Coronary artery (tissue), 2 donors: ENCODE data around the gene RAP1GAP.

ENCODE experiments used
- DNase-seq: peaks from one replicate; pipeline ENCODE4 v3.0.0-alpha.2; 2017; ENCODE audit warnings: low spot score
- H3K27ac ChIP-seq, 2 donors: fragments of 200-600 bp; sonication (generic); one replicate each; pipeline ENCODE4 v1.5.1; 2016 to 2019
- H3K4me3 ChIP-seq: fragments of 200-600 bp; sonication (generic); 2 replicates; pipeline ENCODE4 v1.5.1; 2016; ENCODE audit warnings: mild to moderate bottlenecking, moderate library complexity
- TF ChIP-seq, protein P1 (sequence below): fragments of 200-600 bp; sonication (generic); IDR thresholded peaks from one replicate; pipeline ENCODE4 v1.5.1; 2019; ENCODE audit warnings: antibody characterized with exemption

RAP1GAP gene

DNA sequence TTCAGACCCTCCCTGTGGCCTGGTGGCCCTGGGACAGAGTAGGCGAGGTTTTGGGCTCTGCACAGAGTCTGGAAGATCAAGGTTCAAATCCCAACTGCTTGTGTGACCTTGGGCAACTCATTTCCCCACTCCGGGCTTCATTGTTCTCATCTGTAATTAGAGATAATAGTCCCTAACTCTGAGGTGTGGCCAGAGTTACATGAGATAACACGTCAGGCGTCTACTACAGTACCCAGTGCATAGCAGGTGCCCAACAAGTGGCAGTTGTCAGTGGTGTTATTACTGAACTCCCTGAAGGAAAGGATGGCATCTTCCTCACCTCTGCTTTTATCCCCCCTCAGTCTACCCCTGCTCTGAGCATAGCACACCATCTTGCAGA lies 20.8 kb downstream of the RAP1GAP start:
- TF ChIP-seq, protein P1, sequence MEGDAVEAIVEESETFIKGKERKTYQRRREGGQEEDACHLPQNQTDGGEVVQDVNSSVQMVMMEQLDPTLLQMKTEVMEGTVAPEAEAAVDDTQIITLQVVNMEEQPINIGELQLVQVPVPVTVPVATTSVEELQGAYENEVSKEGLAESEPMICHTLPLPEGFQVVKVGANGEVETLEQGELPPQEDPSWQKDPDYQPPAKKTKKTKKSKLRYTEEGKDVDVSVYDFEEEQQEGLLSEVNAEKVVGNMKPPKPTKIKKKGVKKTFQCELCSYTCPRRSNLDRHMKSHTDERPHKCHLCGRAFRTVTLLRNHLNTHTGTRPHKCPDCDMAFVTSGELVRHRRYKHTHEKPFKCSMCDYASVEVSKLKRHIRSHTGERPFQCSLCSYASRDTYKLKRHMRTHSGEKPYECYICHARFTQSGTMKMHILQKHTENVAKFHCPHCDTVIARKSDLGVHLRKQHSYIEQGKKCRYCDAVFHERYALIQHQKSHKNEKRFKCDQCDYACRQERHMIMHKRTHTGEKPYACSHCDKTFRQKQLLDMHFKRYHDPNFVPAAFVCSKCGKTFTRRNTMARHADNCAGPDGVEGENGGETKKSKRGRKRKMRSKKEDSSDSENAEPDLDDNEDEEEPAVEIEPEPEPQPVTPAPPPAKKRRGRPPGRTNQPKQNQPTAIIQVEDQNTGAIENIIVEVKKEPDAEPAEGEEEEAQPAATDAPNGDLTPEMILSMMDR = no peak
- H3K27ac ChIP-seq = no peak overlapping the region
- DNase-seq = no peak
- H3K4me3 ChIP-seq = no peak overlapping the region

DNA sequence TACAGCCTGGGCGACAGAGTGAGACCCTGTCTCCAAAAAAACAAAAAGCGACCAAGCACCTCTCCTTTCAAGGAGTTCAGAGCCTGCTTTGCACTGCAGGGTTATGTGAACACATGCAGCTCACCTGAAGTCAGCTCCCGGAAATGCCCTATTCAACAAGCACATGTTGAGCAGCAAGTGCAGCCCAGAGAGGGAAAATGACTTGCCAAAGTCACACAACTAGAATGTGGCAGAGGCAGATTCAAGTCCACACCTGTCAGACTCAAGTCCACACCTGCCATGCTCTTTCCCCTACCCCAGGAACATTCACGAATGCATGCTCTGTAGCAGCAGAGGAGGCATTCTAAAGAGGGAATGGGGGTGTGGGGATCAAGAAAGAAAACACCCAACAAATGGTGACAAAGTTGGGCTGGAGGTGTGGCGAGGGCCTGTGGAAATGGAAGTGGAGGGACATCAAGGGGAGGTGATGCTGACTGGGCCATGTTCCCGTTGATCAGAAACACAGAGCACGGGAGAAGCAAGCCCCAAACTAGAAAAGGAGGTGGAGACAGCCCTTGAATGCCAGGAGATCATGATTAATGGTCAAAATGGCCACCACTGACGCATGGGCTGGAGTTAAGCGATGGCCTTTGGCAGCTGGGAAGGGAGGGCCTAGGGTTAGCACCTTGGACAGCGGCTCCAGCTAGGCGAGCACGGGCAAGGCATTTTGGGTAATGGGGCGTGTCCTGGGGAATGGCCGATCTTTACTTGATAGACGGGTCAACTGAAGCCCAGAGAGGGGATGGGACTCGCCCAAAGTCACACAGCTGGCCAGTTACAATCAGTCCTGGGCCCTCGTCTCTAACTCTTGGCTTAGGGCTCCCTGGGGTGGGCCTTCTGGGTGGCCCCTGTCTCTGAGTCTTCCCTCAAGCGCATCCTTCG lies 21.5 kb downstream of the RAP1GAP start:
- DNase-seq = no peak
- TF ChIP-seq, protein P1 = no peak
- Histone ChIP-seq H3K4me3 (no peak overlapping the region), H3K27ac (no peak overlapping the region)

DNA sequence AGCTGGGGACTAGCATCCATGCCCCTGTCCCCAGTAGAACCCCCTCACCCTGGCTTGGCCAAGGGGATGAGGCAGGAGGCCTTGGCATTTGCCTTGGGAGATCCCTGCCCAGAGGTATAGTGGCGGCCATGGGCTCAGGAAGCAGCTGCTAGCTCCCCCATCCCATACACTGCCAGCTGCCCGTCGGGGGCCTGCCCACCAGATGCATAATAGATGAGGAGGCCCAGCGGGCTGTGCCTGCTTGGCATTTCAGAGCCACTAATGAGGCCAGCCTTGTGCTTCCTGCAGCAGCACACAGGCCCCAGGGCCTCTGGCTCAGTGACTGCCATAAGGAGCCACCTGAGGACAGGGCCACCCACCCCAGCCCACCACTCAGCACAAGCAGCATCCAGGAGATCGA lies 23.6 kb downstream of the RAP1GAP start:
- no peak overlapping the region for H3K4me3 ChIP-seq
- no peak for DNase-seq
- TF ChIP-seq, protein P1 = no peak
- no peak overlapping the region for H3K27ac ChIP-seq

DNA sequence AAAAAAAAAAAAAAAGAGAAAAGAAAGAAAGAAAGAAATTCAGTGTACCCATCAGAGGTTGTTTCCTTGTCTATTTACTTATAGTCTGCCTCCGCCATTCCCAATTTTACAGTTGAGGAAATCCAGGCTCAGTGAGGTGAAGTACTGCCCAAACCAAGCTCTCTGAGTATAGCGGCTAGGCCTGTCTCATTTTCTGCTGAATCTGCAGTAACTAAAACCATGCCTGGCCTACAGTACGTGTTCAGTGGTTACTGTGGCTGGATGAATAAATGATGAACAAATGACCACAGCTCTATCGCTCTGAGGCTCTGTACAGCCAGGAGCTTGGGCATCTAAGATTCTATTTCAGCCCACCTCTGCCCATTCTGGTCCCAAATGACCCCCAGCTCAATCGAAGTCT lies 24.3 kb downstream of the RAP1GAP start:
- Histone ChIP-seq H3K4me3 (no peak overlapping the region), H3K27ac (no peak overlapping the region)
- no peak for DNase-seq
- TF ChIP-seq, protein P1 = no peak

DNA sequence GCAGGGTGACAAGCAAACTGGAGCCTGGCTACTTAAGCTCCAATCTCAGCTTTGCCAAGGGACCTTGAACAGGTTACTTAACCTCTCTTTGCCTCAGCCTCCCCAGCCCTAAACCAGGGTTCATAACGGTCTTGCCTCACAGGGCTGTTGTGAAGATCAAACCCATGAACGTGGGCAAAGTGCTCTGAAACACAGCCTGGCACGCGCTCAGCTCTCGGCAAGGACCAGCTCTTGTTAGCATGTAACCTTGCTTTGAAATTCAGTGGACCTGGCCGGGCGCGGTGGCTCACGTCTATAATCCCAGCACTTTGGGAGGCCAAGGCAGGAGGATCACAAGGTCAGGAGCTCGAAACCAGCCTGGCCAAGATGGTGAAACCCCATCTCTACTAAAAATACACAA lies 24.8 kb downstream of the RAP1GAP start:
- no peak overlapping the region for H3K4me3 ChIP-seq
- DNase-seq = no peak
- no peak overlapping the region for H3K27ac ChIP-seq
- TF ChIP-seq, protein P1 = no peak

DNA sequence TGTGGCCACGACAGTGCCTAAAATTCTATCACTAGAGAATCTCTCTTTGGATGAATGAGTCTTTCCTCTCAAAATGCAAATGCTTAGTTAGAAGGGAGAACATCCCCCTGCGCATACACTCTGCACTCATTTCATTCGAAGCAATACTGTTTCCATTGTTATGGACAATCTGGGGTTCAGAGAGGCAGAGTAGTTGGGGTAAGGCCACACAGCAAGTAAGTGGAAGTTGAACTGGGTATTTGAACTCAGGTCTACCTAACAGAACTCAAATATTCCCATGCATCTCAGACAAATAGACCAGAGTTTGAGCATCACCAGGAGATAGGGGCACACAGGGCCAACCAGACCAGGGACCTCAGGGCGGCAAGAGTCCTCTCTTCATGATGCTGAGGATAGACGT lies 25.5 kb downstream of the RAP1GAP start:
- Histone ChIP-seq H3K4me3 (no peak overlapping the region), H3K27ac (no peak overlapping the region)
- TF ChIP-seq, protein P1 = no peak
- DNase-seq = no peak
